HepG2 (cell line): ENCODE data around the gene RTN3. TPM values are rescaled to one million over a fixed set of nuclear protein-coding genes. Genes with fewer than 3 reads are reported as not detected.

ENCODE experiments used
- ATAC-seq: fragments of 200-7000 bp; cut with Tn5 transposase; 3 replicates; pipeline ENCODE4 v1.9.1; 2020; ENCODE audit warnings: mild to moderate bottlenecking, moderate library complexity
- BruUV-seq: library from RNA; stranded (reverse); fragments of 400-500 nt; replicated peaks from 2 replicates; lab custom pipeline; 2021; lab: Mats Ljungman, UMichigan
- CTCF ChIA-PET: fragments of 300-600 bp; formaldehyde crosslinking; extraction: SDS; loops from one replicate; lab custom pipeline; 2021; ENCODE audit warnings: low total read pairs, inconsistent platforms, low intra/inter-chr PET ratio; lab: Yijun Ruan, JAX
- POLR2A ChIA-PET: fragments of 350-600 bp; sonication (Branson Sonifier 250); formaldehyde crosslinking; loops from one replicate; lab custom pipeline; 2020; ENCODE audit warnings: antibody characterized with exemption, inconsistent platforms; lab: Yijun Ruan, JAX
- DNase-seq: peaks from one replicate; pipeline ENCODE4 v3.0.0-alpha.2; 2015; ENCODE audit warnings: low spot score
- FAIRE-seq: peaks from 3 replicates; lab custom pipeline; 2011; peaks lifted over from hg19 to GRCh38; lab: Jason Lieb, UNC
- H2AFZ ChIP-seq: one replicate; pipeline ENCODE4 v1.6.1; 2011; ENCODE audit warnings: low read length, inconsistent platforms
- H3K27ac ChIP-seq: fragments of 300-600 bp; 3 replicates; pipeline ENCODE4 v1.8.0; 2011; ENCODE audit warnings: mixed run types, mild to moderate bottlenecking, mixed read lengths, low read length, inconsistent platforms; ENCODE audit not compliant: insufficient read depth; ENCODE audit errors: extremely low read length
- H3K27me3 ChIP-seq, 2 experiments: fragments of 200-600 bp in 1 of 2; 2 replicates in 1 of 2; 3 replicates in 1 of 2; pipeline versions ENCODE4 v1.6.0 to v1.8.0; 2011; ENCODE audit warnings: low read length in 2 of 2, mild to moderate bottlenecking in 2 of 2, moderate library complexity in 2 of 2, inconsistent platforms in 1 of 2; ENCODE audit not compliant: insufficient read depth in 2 of 2, control insufficient read depth in 1 of 2
- H3K36me3 ChIP-seq, 2 experiments: fragments of 200-600 bp in 1 of 2; replicated peaks in 1 of 2; 2 replicates in 1 of 2; 3 replicates in 1 of 2; pipeline versions ENCODE4 v1.5.1 to v1.8.0; 2011; ENCODE audit warnings: low read length in 2 of 2, inconsistent platforms in 1 of 2; ENCODE audit not compliant: insufficient read depth in 2 of 2, control insufficient read depth in 1 of 2
- H3K4me1 ChIP-seq: 2 replicates; pipeline ENCODE4 v1.5.1; 2012; ENCODE audit warnings: low read length, inconsistent platforms; ENCODE audit not compliant: insufficient read depth
- H3K4me2 ChIP-seq: 2 replicates; pipeline ENCODE4 v1.6.0; 2011; ENCODE audit warnings: low read depth, low read length, inconsistent platforms
- H3K4me3 ChIP-seq, 3 experiments: fragments of 200-600 bp in 1 of 3; sonication (generic), shearing (Covaris generic) in 1 of 3; replicated peaks in 1 of 3; 2 replicates each; pipeline ENCODE4 v1.5.1; 2011 to 2016; ENCODE audit warnings: low read length in 3 of 3, inconsistent platforms in 2 of 3, low read depth in 2 of 3, mild to moderate bottlenecking in 2 of 3, control low read depth in 1 of 3, mixed read lengths in 1 of 3; ENCODE audit not compliant: insufficient read depth in 1 of 3
- H3K79me2 ChIP-seq: one replicate; pipeline ENCODE4 v1.6.1; 2011; ENCODE audit warnings: low read length, inconsistent platforms; ENCODE audit not compliant: insufficient read depth
- H3K9ac ChIP-seq: 2 replicates; pipeline ENCODE4 v1.6.0; 2011; ENCODE audit warnings: mild to moderate bottlenecking, low read depth, low read length, inconsistent platforms; ENCODE audit not compliant: insufficient read depth
- H3K9me3 ChIP-seq: 2 replicates; pipeline ENCODE4 v1.5.1; 2012; ENCODE audit warnings: mild to moderate bottlenecking, low read length
- H4K20me1 ChIP-seq: 2 replicates; pipeline ENCODE4 v1.6.0; 2011; ENCODE audit warnings: inconsistent platforms, mild to moderate bottlenecking, low read length, moderate library complexity; ENCODE audit not compliant: insufficient read depth
- ATF5 ChIP-seq: sonication (generic); formaldehyde crosslinking; IDR thresholded peaks from 2 replicates; pipeline ENCODE4 v1.4.0; 2020; ENCODE audit warnings: mild to moderate bottlenecking, low read depth, missing genetic modification reagents
- CBX5 ChIP-seq: sonication (generic); formaldehyde crosslinking; IDR thresholded peaks from 2 replicates; pipeline ENCODE4 v1.4.0; 2020; ENCODE audit warnings: missing genetic modification reagents, borderline replicate concordance
- CEBPB ChIP-seq: IDR thresholded peaks from 2 replicates; pipeline ENCODE4 v1.6.1; 2011; ENCODE audit warnings: low read depth, low read length, improper control_type of control experiment, borderline replicate concordance
- DPF2 ChIP-seq: sonication (generic); formaldehyde crosslinking; IDR thresholded peaks from 2 replicates; pipeline ENCODE4 v1.4.0; 2020; ENCODE audit warnings: mild to moderate bottlenecking, low read depth, missing genetic modification reagents, borderline replicate concordance
- E2F5 ChIP-seq: sonication (generic); formaldehyde crosslinking; conservative IDR thresholded peaks from 2 replicates; pipeline ENCODE4 v1.4.0; 2020; ENCODE audit warnings: missing genetic modification reagents
- NONO ChIP-seq, 2 experiments: fragments of 450-650 bp in 1 of 2; sonication (generic) in 1 of 2; formaldehyde crosslinking in 1 of 2; IDR thresholded peaks in 1 of 2; conservative IDR thresholded peaks in 1 of 2; 2 replicates each; pipeline versions ENCODE4 v1.6.1 to v1.8.0; 2017 to 2022; ENCODE audit warnings: mild to moderate bottlenecking in 1 of 2, missing genetic modification reagents in 1 of 2, moderate library complexity in 1 of 2
- PCBP2 ChIP-seq: fragments of 200-400 bp; formaldehyde crosslinking; optimal IDR thresholded peaks from 2 replicates; pipeline ENCODE3; 2018; ENCODE audit warnings: low read length, low read depth; ENCODE audit not compliant: poor library complexity, severe bottlenecking
- RBAK ChIP-seq: sonication (generic); formaldehyde crosslinking; IDR thresholded peaks from 2 replicates; pipeline ENCODE4 v1.5.1; 2020; ENCODE audit warnings: mild to moderate bottlenecking, missing genetic modification reagents
- SP5 ChIP-seq: IDR thresholded peaks from 2 replicates; pipeline ENCODE4 v1.6.1; 2016; ENCODE audit warnings: low read depth, borderline replicate concordance
- TP53 ChIP-seq: sonication (generic); formaldehyde crosslinking; conservative IDR thresholded peaks from 2 replicates; pipeline ENCODE4 v1.4.0; 2020; ENCODE audit warnings: missing genetic modification reagents
- TRIM24 ChIP-seq: sonication (generic); formaldehyde crosslinking; IDR thresholded peaks from 2 replicates; pipeline ENCODE4 v1.8.0; 2022; ENCODE audit warnings: mild to moderate bottlenecking, missing genetic modification reagents
- ZBTB7B ChIP-seq: sonication (generic); formaldehyde crosslinking; IDR thresholded peaks from 2 replicates; pipeline ENCODE4 v1.4.0; 2020; ENCODE audit warnings: missing genetic modification reagents
- ZNF138 ChIP-seq: sonication (generic); formaldehyde crosslinking; IDR thresholded peaks from 2 replicates; pipeline ENCODE4 v1.5.0; 2020; ENCODE audit warnings: mild to moderate bottlenecking, low read depth, missing genetic modification reagents
- ZNF34 ChIP-seq: sonication (generic); formaldehyde crosslinking; IDR thresholded peaks from 2 replicates; pipeline ENCODE4 v1.4.0; 2020; ENCODE audit warnings: mild to moderate bottlenecking, missing genetic modification reagents, borderline replicate concordance
- ZNF496 ChIP-seq: sonication (generic); formaldehyde crosslinking; IDR thresholded peaks from 2 replicates; pipeline ENCODE4 v1.8.1; 2023; ENCODE audit warnings: mild to moderate bottlenecking, moderate library complexity, missing genetic modification reagents; ENCODE audit not compliant: insufficient replicate concordance
- ZNF562 ChIP-seq: sonication (generic); formaldehyde crosslinking; IDR thresholded peaks from 2 replicates; pipeline ENCODE4 v1.8.0; 2022; ENCODE audit warnings: missing genetic modification reagents, borderline replicate concordance
- ZNF772 ChIP-seq: sonication (generic); formaldehyde crosslinking; IDR thresholded peaks from 2 replicates; pipeline ENCODE4 v1.5.0; 2020; ENCODE audit warnings: mild to moderate bottlenecking, missing genetic modification reagents
- WGBS: methylation state at CpG from one replicate; pipeline ENCODE4 v1.1.6; 2017; ENCODE audit warnings: low lambda C conversion rate; 5-methylcytosine and 5-hydroxymethylcytosine counted together
- in situ Hi-C: cut with HindIII; loops from 2 replicates; pipeline ENCODE4 v1.10.0; 2017; ENCODE audit warnings: low pct_unique_long_range_greater_than_20kb; ENCODE audit not compliant: extremely low pct_ligation_motif_present
- intact Hi-C: fragments of 100-400 bp; cut with micrococcal nuclease; formaldehyde crosslinking; loops from one replicate; pipeline ENCODE4 v1.10.0; 2022; ENCODE audit not compliant: unreplicated experiment
- polyA plus RNA-seq, 8 experiments: library from polyadenylated mRNA; depleted of rRNA in 3 of 8; stranded (reverse) in 7 of 8; unstranded in 1 of 8; fragments of >200 nt; fragmentation: Illumina TruSeq in 4 of 8; extraction: Trizol in 4 of 8; gene quantifications; 2 replicates each; pipeline versions ENCODE4 v1.2.1 to v1.2.3, GENCODE V29; 2011 to 2016; ENCODE audit warnings: low read depth in 4 of 8, missing spikeins in 1 of 8, mixed read lengths in 1 of 8; ENCODE audit not compliant: insufficient read depth in 1 of 8
- total RNA-seq, 5 experiments: library from RNA; depleted of rRNA; stranded (reverse); fragments of >200 nt; fragmentation: Illumina TruSeq; extraction: Trizol; gene quantifications; 2 replicates each; pipeline ENCODE4 v1.2.3, GENCODE V29; 2016; ENCODE audit warnings: low read depth in 1 of 5

RTN3 gene
- total and polyA plus RNA-seq, 2 of the 13 experiments (the other 11 are each of a cell fraction or from before 2014, with no cell fraction given) = 32.2 to 41.1 TPM

GRCh38 chr11:63791495-63792167, 110.3 kb downstream of the RTN3 start:
- no peak overlapping the region for H3K4me3 ChIP-seq
- no peak overlapping the region for H2AFZ ChIP-seq
- CTCF ChIA-PET = no interaction called here
- 92% methylated on average over 6 of the region's 6 CpGs for WGBS
- no peaks in the 10 kb centered on the region for H3K79me2 ChIP-seq
- H4K20me1 ChIP-seq = no peaks in the 10 kb centered on the region
- no peaks in the 10 kb centered on the region for H3K4me1 ChIP-seq
- DNase-seq = no peak
- TF ChIP-seq ZBTB7B (CRISPR knock-in tag) (no peak), ZNF562 (peak; percentile 57; the same call in 1 of the 2 replicates), TP53 (CRISPR knock-in tag) (peak; percentile 96), ZNF496 (no peak)
- TF ChIP-seq, all 625 proteins: peak for 2
- Histone ChIP-seq H3K9ac (no peak overlapping the region), H3K27me3 (no peaks in the 10 kb centered on the region), H3K36me3 (no peaks in the 10 kb centered on the region), H3K27ac (no peak overlapping the region), H3K4me2 (no peak overlapping the region), H3K9me3 (peaks cover 12% of the 10 kb centered on the region)
- no peak for FAIRE-seq
- POLR2A ChIA-PET = no interaction called here
- ATAC-seq = no peak
- in situ Hi-C loops (no loop called here), intact Hi-C loops (no loop called here)
- no TSS peak for BruUV-seq

GRCh38 chr11:63793161-63793560, 111.9 kb downstream of the RTN3 start:
- H3K4me2 ChIP-seq = no peak overlapping the region
- H3K4me3 ChIP-seq = no peak overlapping the region
- H3K9ac ChIP-seq = no peak overlapping the region
- BruUV-seq = no TSS peak
- no peak overlapping the region for H2AFZ ChIP-seq
- peaks cover 12% of the 10 kb centered on the region for H3K9me3 ChIP-seq
- in situ Hi-C loops = no loop called here
- no peak for ATAC-seq
- H3K79me2 ChIP-seq = no peaks in the 10 kb centered on the region
- H4K20me1 ChIP-seq = no peaks in the 10 kb centered on the region
- no peak overlapping the region for H3K27ac ChIP-seq
- no peak for DNase-seq
- no peaks in the 10 kb centered on the region for H3K4me1 ChIP-seq
- FAIRE-seq = no peak
- H3K27me3 ChIP-seq = no peaks in the 10 kb centered on the region
- no peaks in the 10 kb centered on the region for H3K36me3 ChIP-seq
- ChIA-PET CTCF (no interaction called here), POLR2A (no interaction called here)
- intact Hi-C loops = no loop called here
- TF ChIP-seq ZNF138 (no peak), CBX5 (CRISPR knock-in tag) (no peak), CEBPB (no peak), RBAK (CRISPR knock-in tag) (no peak), E2F5 (CRISPR knock-in tag) (no peak), ZNF772 (CRISPR knock-in tag) (no peak), SP5 (CRISPR knock-in tag) (no peak), NONO (IDR thresholded peaks at IDR 0.05) (no peak), NONO (CRISPR knock-in tag; conservative IDR thresholded peaks at IDR 0.05) (no peak), TRIM24 (no peak), PCBP2 (no peak), ZNF34 (CRISPR knock-in tag) (no peak), ATF5 (CRISPR knock-in tag) (no peak), DPF2 (CRISPR knock-in tag) (no peak)
